Measurements from ENCODE around the gene GPX3.

GPX3 gene, protein sequence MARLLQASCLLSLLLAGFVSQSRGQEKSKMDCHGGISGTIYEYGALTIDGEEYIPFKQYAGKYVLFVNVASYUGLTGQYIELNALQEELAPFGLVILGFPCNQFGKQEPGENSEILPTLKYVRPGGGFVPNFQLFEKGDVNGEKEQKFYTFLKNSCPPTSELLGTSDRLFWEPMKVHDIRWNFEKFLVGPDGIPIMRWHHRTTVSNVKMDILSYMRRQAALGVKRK

DNA sequence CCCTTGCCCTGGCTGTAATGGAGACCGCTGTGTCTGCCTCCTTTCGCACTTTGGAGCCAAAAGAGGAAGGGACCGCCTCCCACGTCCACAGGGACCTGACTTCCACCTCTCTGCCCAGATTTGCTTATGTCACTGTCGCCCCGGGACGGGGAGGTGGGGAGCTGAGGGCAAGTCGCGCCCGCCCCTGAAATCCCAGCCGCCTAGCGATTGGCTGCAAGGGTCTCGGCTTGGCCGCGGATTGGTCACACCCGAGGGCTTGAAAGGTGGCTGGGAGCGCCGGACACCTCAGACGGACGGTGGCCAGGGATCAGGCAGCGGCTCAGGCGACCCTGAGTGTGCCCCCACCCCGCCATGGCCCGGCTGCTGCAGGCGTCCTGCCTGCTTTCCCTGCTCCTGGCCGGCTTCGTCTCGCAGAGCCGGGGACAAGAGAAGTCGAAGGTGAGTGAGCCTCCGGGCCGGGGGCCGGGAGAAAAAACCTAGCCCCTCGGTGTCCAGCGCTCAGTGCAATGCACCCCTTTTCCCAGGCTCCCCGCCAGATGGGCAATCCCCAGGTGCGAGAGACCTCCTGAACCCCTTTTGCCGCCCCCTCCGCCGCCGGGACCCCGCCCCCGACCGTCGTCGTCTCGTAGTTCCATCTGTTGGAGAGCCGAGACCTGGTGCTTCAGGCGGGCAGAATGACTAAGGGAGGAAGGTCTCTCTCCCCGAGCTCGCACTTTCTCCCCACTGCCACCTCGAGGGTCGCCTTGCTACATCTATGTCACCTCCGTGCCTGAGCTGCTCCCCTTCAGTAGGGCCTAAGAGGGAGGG, at the start of gene GPX3:
Gene GPX3, plus strand, starts transcription at position 288 of the 807 bp plus-strand sequence. Its CDS starts 64 bp downstream, at position 352.
- DNase-seq = peak; percentile 30 to 51

GRCh38 chr5:150978590-150978989, 41.8 kb upstream of the GPX3 start:
- DNase-seq = no peak

- peak in 1 of 2 experiments; percentile 8 for DNase-seq
These were observed 32.6 kb upstream of the GPX3 start for GRCh38 chr5:150987746-150988145.

DNA sequence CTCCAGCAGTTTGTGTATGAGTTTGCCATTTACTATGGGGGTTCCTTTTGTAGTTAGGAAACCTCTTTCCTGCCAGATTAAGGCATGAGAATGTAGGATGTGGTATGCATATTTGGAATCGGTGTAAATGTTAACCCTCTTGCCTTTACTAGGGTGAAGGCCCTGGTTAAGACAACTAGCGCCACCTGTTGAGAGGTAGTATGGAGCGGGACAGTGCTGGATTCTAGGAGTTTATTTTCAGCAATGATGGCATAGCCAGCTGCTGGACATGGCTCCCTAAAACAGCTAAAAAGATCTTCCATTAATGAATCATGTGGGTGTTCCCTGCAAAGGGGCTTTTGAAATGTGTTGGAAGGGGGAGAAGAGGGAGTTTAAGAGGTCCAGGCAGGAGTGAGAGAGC, 30.7 kb upstream of the GPX3 start:
- no peak for DNase-seq

- no peak for DNase-seq
These were observed 27.7 kb upstream of the GPX3 start for GRCh38 chr5:150992705-150993104.

GRCh38 chr5:150993422-150993821, 27.0 kb upstream of the GPX3 start:
- DNase-seq = no peak

- DNase-seq = no peak
These were observed 26.5 kb upstream of the GPX3 start for GRCh38 chr5:150993826-150994412.

- peak in 1 of 2 experiments; percentile 43 for DNase-seq
These were observed 20.5 kb upstream of the GPX3 start for GRCh38 chr5:150999704-151000442.

GRCh38 chr5:151001436-151001835, 19.0 kb upstream of the GPX3 start:
- no peak for DNase-seq

- peak in 1 of 2 experiments; percentile 23 for DNase-seq
These were observed 18.1 kb upstream of the GPX3 start for GRCh38 chr5:151002250-151002649.

GRCh38 chr5:151002681-151003502, 17.5 kb upstream of the GPX3 start:
- DNase-seq = no peak

DNA sequence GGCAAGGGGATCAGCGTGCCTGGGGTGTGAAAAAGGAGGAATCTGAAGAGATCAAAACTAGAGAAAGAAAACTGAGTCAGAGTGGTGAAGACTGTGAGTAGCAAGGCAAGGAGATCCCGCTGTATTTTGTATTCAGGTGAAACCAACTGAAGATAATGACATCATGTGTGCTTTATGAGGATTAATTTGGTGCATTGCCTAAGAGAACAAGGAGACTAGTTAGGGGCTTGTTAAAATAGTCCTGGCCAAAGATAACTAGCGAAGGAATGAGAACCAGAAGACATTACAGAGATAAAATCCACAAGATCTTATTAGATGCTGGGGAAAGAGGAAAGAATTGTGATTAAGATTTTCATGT, 16.9 kb upstream of the GPX3 start:
- DNase-seq = no peak

DNA sequence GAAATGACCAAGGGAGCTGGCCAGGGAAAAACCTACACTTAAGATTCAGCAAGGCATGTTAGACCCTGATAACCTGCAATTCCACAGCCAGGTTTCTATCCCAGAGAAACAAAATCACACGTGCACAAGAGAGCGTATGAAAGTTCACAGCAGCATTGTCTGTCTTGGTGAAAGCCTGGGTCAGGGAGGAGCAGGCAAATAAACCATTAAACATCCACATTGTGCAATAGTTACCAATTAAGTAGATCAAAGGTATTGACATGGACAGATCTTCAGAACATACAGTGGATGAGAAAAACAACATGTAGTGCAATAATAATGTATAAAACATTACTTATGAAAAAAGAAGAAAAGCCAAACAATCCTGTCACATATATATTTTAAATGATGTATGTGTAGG, 15.9 kb upstream of the GPX3 start:
- no peak for DNase-seq

DNA sequence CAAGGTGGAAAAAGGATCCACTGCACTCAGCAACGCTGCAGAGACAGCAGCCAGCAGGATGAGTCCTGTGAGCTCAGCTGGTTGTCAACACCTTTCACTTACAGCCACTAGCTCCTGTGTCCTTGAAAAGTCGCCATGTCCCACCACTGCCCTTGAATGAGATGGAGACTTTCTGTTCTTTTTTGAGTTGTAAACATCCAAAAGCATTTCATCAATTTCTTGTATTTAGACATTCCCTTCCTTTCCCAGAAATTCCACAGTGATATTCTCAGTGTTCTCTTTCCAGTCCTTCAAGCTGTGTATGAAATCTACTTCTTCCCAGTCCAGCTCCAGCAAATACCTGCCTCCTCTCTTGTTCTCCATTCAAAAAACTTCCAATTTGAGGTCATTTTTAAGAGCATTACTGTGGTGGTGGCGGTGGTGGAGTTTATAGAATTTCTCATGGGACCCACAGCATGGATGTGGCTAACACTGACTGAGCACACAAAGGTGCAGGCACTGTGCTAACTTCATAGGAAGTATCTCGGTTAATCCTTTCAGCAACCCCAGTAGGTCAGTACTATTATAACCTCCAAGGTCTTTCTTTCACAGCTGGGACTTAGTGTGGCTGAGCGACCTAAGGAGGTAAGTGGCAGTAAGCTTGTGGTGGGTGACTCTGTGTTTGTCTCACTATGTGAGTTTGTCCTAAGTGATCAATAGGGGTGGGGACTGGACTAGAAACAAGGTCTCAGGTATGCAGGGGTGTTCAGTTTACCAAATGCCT, 15.0 kb upstream of the GPX3 start:
- DNase-seq = no peak

GRCh38 chr5:151005950-151006576, 14.3 kb upstream of the GPX3 start:
- DNase-seq = no peak

GRCh38 chr5:151006704-151007334, 13.6 kb upstream of the GPX3 start:
- DNase-seq = no peak

DNA sequence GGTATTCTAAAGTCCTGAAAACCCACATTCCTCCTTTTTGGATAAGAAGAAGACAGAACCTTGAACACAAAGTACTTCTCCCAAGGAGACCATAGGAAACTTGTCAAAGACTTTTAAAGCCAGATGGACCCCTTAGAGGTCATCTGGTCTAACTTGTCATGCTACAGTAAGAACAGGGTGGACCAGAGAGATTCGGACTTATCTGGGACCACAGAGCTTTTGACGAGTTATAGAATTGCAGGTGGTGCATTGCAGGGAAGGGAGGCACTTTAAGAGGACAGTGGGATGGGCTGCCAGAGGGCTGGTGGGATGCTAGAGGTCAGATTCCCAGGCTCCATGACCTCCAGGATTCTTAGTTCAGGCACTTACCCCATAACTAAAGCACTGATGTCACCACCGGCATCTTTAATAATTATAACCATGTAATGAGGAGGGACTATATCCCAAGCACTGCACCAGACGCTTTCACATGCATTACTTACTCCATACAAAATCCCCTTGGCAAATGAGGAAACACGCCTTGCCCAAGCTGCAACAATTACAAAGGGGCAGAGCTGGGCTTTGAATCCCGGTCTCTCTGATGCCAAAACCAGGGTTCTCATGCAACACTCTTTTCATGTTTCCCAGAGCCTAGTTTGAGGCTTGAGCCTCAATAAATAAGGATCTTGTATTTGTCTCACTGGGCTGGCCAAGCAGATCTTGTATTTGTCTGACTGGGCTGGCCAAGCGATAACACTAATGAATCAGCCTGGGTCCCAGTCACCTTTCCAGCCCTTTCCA, 12.8 kb upstream of the GPX3 start:
- DNase-seq = no peak

- DNase-seq = no peak
These were observed 12.2 kb upstream of the GPX3 start for GRCh38 chr5:151008210-151008491.

DNA sequence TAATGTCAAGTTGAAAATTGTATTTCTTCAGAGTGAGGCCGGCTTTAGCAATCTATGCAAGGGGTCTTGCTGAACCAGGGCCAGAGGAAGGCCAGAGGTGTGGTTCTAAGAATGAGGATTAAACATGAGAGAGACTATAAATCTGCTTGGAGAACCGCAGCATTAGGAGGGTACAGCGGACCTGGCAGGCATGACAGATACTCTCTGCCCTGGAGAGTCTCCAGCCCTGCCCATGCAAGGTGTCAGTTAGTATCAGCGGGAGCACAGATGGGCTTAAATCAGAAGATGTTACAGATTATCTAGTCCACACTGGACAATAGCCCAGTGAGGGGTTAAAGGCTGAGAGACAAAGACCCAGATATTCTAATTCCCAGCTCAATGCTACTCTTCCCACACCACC, 11.5 kb upstream of the GPX3 start:
- no peak for DNase-seq

DNA sequence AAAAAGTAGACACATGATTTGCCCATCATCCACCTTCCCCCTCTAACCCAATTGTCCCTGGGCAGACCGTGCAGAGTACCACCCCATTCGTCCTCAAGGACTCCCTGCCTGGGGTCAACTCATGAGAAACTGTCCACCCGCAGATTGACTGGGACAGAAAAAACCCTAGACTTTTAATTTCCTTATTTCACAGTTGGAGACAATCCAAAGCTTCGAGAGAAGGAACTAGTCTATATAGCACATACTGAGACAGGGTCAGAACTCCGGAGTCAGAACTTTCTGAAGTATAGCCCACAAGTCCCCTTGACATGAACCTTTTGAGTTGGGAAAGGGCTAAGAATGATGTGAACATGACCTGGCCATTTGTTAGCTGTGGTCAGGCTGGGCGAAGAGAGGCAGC, 7.5 kb upstream of the GPX3 start:
- DNase-seq = no peak

All from NCI-H2081 (cell line).